Peyer's patch (tissue), 4 donors: ENCODE measurements around the gene RBM19. TPM values are rescaled to one million over a fixed set of nuclear protein-coding genes. Genes with fewer than 3 reads are reported as not detected.

Experiments used
- DNase-seq, 3 donors: peaks; one replicate each; pipeline ENCODE4 v3.0.0-alpha.2; 2017 to 2019
- H3K27ac ChIP-seq, 4 donors: fragments of 200-600 bp; sonication (generic); one replicate each; pipeline ENCODE4 v1.5.1; 2016 to 2019
- H3K27me3 ChIP-seq, 2 donors: fragments of 200-600 bp; sonication (generic); one replicate each; pipeline ENCODE4 v1.5.1; 2019
- H3K36me3 ChIP-seq, 3 donors: fragments of 200-600 bp; sonication (generic); one replicate each; pipeline ENCODE4 v1.5.1; 2016 to 2019
- H3K4me1 ChIP-seq, 4 donors: fragments of 200-600 bp; sonication (generic); one replicate each; pipeline ENCODE4 v1.5.1; 2016 to 2019
- H3K4me3 ChIP-seq, 4 donors: fragments of 200-600 bp; sonication (generic); 1 replicate in 3 of 4; 2 replicates in 1 of 4; pipeline ENCODE4 v1.5.1; 2016 to 2019; ENCODE audit warnings: mild to moderate bottlenecking in 1 of 4
- H3K9me3 ChIP-seq, 4 donors: fragments of 200-600 bp; sonication (generic); one replicate each; pipeline ENCODE4 v1.5.1; 2016 to 2019; ENCODE audit warnings: mild to moderate bottlenecking in 1 of 4
- POLR2A ChIP-seq, 2 donors: fragments of 450-650 bp; IDR thresholded peaks; one replicate each; pipeline ENCODE4 v1.5.1; 2017; ENCODE audit warnings: antibody characterized with exemption in 2 of 2, mild to moderate bottlenecking in 2 of 2, moderate library complexity in 2 of 2
- total RNA-seq, 4 donors: library from RNA; depleted of rRNA; stranded (reverse); fragments of >200 nt; gene quantifications; one replicate each; pipeline ENCODE4 v1.1.0, GENCODE V29; 2016
- TF ChIP-seq, protein P1 (sequence below), 6 experiments: fragments of 450-650 bp in 4 of 6; fragments of 200-600 bp in 2 of 6; sonication (generic) in 1 of 6; IDR thresholded peaks; one replicate each; pipeline ENCODE4 v1.5.1; 2017 to 2019; ENCODE audit warnings: antibody characterized with exemption in 6 of 6, mild to moderate bottlenecking in 3 of 6, moderate library complexity in 1 of 6

The RBM19 gene
- total RNA-seq, 4 donors from 2014 or later = 20.7 to 178 (median 48.0) TPM

DNA sequence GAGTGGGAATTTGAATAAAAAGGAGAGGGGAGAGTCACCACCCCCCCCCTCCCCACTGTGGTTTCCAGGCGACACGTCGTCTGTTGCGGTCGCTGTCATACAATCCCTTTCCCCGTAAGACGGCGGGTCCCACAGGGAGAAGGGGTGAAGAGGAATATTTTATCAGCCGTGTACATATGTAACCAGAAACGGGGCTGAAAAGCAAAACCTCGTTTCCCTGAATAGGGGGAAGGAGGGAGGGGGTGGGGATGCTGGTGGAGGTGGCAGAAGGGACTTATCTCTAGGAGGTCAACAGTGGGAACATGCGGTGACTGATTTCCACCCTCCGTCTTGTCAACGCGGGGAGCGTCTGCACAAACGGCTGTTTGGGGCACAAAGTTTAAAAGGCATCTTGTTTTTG, 171.4 kb downstream of the RBM19 start:
- no peak for TF ChIP-seq POLR2A (IDR thresholded peaks at IDR 0.05)
- TF ChIP-seq, protein P1, sequence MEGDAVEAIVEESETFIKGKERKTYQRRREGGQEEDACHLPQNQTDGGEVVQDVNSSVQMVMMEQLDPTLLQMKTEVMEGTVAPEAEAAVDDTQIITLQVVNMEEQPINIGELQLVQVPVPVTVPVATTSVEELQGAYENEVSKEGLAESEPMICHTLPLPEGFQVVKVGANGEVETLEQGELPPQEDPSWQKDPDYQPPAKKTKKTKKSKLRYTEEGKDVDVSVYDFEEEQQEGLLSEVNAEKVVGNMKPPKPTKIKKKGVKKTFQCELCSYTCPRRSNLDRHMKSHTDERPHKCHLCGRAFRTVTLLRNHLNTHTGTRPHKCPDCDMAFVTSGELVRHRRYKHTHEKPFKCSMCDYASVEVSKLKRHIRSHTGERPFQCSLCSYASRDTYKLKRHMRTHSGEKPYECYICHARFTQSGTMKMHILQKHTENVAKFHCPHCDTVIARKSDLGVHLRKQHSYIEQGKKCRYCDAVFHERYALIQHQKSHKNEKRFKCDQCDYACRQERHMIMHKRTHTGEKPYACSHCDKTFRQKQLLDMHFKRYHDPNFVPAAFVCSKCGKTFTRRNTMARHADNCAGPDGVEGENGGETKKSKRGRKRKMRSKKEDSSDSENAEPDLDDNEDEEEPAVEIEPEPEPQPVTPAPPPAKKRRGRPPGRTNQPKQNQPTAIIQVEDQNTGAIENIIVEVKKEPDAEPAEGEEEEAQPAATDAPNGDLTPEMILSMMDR (IDR thresholded peaks at IDR 0.05) = no peak
- no peaks in the 10 kb centered on the region for H3K4me1 ChIP-seq
- no peaks in the 10 kb centered on the region for H3K36me3 ChIP-seq
- H3K9me3 ChIP-seq = no peaks in the 10 kb centered on the region
- DNase-seq = no peak
- no peak overlapping the region for H3K4me3 ChIP-seq
- H3K27me3 ChIP-seq = no peaks in the 10 kb centered on the region
- no peak overlapping the region for H3K27ac ChIP-seq

GRCh38 chr12:113793250-113793649, 172.9 kb downstream of the RBM19 start:
- H3K4me1 ChIP-seq = no peaks in the 10 kb centered on the region

DNA sequence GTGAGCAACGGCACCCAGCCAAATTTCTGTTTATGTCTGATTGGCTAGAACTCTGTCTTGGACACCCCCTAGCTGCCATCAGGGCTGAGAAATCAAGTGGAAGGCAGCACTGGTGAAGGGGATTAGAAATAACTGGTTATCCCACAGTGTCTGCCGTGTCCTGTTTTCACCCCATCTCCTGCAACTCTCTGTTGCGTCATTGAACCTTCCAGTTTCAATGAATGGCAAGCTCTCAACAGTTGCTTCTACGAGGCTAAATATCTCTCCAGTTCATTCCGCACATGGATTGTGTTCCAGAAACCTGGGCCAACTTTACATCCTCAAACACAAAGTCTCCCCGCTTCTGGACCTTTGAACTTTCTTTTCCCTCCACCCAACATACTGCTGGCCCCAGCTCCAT, 173.7 kb downstream of the RBM19 start:
- no peak overlapping the region for H3K4me3 ChIP-seq
- no peak for TF ChIP-seq POLR2A (IDR thresholded peaks at IDR 0.05)
- TF ChIP-seq, protein P1 (IDR thresholded peaks at IDR 0.05) = no peak
- no peak for DNase-seq
- H3K4me1 ChIP-seq = no peaks in the 10 kb centered on the region
- H3K27ac ChIP-seq = no peak overlapping the region
- H3K27me3 ChIP-seq = no peaks in the 10 kb centered on the region
- H3K9me3 ChIP-seq = no peaks in the 10 kb centered on the region
- H3K36me3 ChIP-seq = no peaks in the 10 kb centered on the region

More at GRCh38 chr12:113793250-113793649, 172.9 kb downstream of the RBM19 start:
- Histone ChIP-seq H3K27me3 (no peaks in the 10 kb centered on the region), H3K9me3 (no peaks in the 10 kb centered on the region), H3K27ac (no peak overlapping the region), H3K36me3 (no peaks in the 10 kb centered on the region), H3K4me3 (no peak overlapping the region)
- no peak for DNase-seq
- TF ChIP-seq POLR2A (IDR thresholded peaks at IDR 0.05) = no peak
- TF ChIP-seq, protein P1 (IDR thresholded peaks at IDR 0.05) = no peak

- Histone ChIP-seq H3K4me1 (no peaks in the 10 kb centered on the region), H3K27me3 (no peaks in the 10 kb centered on the region), H3K4me3 (no peak overlapping the region), H3K9me3 (no peaks in the 10 kb centered on the region), H3K27ac (no peak overlapping the region), H3K36me3 (no peaks in the 10 kb centered on the region)
- no peak for DNase-seq
- TF ChIP-seq, protein P1 (IDR thresholded peaks at IDR 0.05) = no peak
- TF ChIP-seq POLR2A (IDR thresholded peaks at IDR 0.05) = no peak
Observed at GRCh38 chr12:113788020-113788856, 177.9 kb downstream of the RBM19 start.

DNA sequence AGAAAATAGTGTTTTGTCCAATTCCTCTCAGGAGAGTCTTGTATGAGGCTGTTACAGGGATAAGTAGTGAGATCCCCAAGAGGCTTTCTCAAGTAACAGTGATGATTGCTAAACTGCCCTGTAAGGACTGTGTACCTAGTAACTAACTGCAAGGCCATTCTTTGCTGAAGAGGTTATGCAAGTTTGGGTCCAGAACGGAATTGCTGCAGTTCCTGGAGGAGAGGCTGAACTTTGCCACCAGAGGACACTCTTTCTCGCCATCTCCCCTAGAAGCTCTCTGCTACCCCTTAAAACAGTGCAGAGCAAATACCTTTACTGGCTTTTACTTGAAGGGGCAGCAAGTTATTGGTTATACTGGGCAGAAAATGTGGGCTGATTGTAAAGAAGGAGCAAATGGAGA, 180.0 kb downstream of the RBM19 start:
- no peak overlapping the region for H3K4me3 ChIP-seq
- no peaks in the 10 kb centered on the region for H3K4me1 ChIP-seq
- TF ChIP-seq, protein P1 (IDR thresholded peaks at IDR 0.05) = no peak
- TF ChIP-seq POLR2A (IDR thresholded peaks at IDR 0.05) = no peak
- H3K27ac ChIP-seq = no peak overlapping the region
- H3K9me3 ChIP-seq = no peaks in the 10 kb centered on the region
- no peaks in the 10 kb centered on the region for H3K36me3 ChIP-seq
- H3K27me3 ChIP-seq = no peaks in the 10 kb centered on the region
- no peak for DNase-seq
